ENCODE results near the gene PF4V1. TPM values are rescaled to one million over a fixed set of nuclear protein-coding genes. Genes with fewer than 3 reads are reported as not detected.

The PF4V1 gene
- total and polyA plus RNA-seq, 4 donors = 0.38 TPM; not detected in 3

GRCh38 chr4:73869130-73870055, 16.3 kb downstream of the PF4V1 start, which contains the start of gene CXCL1:
Gene CXCL1 (plus strand): TSS chr4:73869393. CDS start chr4:73869471, 78 bp downstream.
- H3K27me3 ChIP-seq (ENCODE audit: control insufficient read depth in 3 of 3, insufficient read depth in 3 of 3, low read length in 2 of 3) = peaks cover 0 to 11% (median 7%) of the 10 kb centered on the region in 3 donors
- ATAC-seq (ENCODE audit: insufficient read depth, low FRiP score) (peak; percentile 32), DNase-seq (peak; percentile 16 to 32 (median 31))
- H3K4me1 ChIP-seq (ENCODE audit: control insufficient read depth in 5 of 5, insufficient read depth in 5 of 5, low read length in 5 of 5) = peaks cover 0 to 16% (median 0%) of the 10 kb centered on the region in 5 donors
- peak within 1 kb of the TSS in 1 of 2 donors; percentile 68 for H3K27ac ChIP-seq (ENCODE audit: low read depth in 1 of 2, low read length in 1 of 2)
- H3K9me3 ChIP-seq (ENCODE audit: control insufficient read depth in 4 of 4, insufficient read depth in 3 of 4, low read length in 3 of 4) = no peaks in the 10 kb centered on the region
- peak within 1 kb of the TSS in 1 of 2 donors; percentile 41 for H3K9ac ChIP-seq (ENCODE audit: insufficient read depth in 1 of 2, low read length in 2 of 2)
- TF ChIP-seq CTCF (IDR thresholded peaks at IDR 0.05; ENCODE audit: control extremely low read depth, extremely low read depth) = no peak
- H3K4me3 ChIP-seq = peak within 1 kb of the TSS; percentile 55
- WGBS, 2 donors = 10% methylated on average over 57 to 61 of the region's 61 CpGs
- no peaks in the 10 kb centered on the region for H3K36me3 ChIP-seq (ENCODE audit: control insufficient read depth in 4 of 4, insufficient read depth in 4 of 4, low read length in 4 of 4)

GRCh38 chr4:73870260-73870659, 17.2 kb downstream of the PF4V1 start:
- H3K27ac ChIP-seq (ENCODE audit: low read depth in 1 of 2, low read length in 1 of 2) = no peak overlapping the region
- no peak for TF ChIP-seq CTCF (IDR thresholded peaks at IDR 0.05; ENCODE audit: control extremely low read depth, extremely low read depth)
- H3K9ac ChIP-seq (ENCODE audit: insufficient read depth in 1 of 2, low read length in 2 of 2) = no peak overlapping the region
- no peaks in the 10 kb centered on the region for H3K9me3 ChIP-seq (ENCODE audit: control insufficient read depth in 4 of 4, insufficient read depth in 3 of 4, low read length in 3 of 4)
- ATAC-seq (ENCODE audit: insufficient read depth, low FRiP score) = peak; percentile 48
- no peak for DNase-seq
- 48 to 63% methylated on average over 3 of the region's 3 CpGs for WGBS, 2 donors
- no peak overlapping the region for H3K4me3 ChIP-seq
- no peaks in the 10 kb centered on the region for H3K36me3 ChIP-seq (ENCODE audit: control insufficient read depth in 4 of 4, insufficient read depth in 4 of 4, low read length in 4 of 4)
- peaks cover 0 to 16% (median 0%) of the 10 kb centered on the region in 5 donors for H3K4me1 ChIP-seq (ENCODE audit: control insufficient read depth in 5 of 5, insufficient read depth in 5 of 5, low read length in 5 of 5)
- H3K27me3 ChIP-seq (ENCODE audit: control insufficient read depth in 3 of 3, insufficient read depth in 3 of 3, low read length in 2 of 3) = peaks cover 0 to 11% (median 7%) of the 10 kb centered on the region in 3 donors

GRCh38 chr4:73870768-73871167, 17.7 kb downstream of the PF4V1 start:
- peaks cover 0 to 11% (median 7%) of the 10 kb centered on the region in 3 donors for H3K27me3 ChIP-seq (ENCODE audit: control insufficient read depth in 3 of 3, insufficient read depth in 3 of 3, low read length in 2 of 3)
- DNase-seq = no peak
- H3K36me3 ChIP-seq (ENCODE audit: control insufficient read depth in 4 of 4, insufficient read depth in 4 of 4, low read length in 4 of 4) = no peaks in the 10 kb centered on the region
- H3K9me3 ChIP-seq (ENCODE audit: control insufficient read depth in 4 of 4, insufficient read depth in 3 of 4, low read length in 3 of 4) = no peaks in the 10 kb centered on the region
- no peak for ATAC-seq (ENCODE audit: insufficient read depth, low FRiP score)
- 56 to 89% methylated on average over 1 of the region's 1 CpG for WGBS, 2 donors
- H3K4me3 ChIP-seq = no peak overlapping the region
- peaks cover 0 to 16% (median 0%) of the 10 kb centered on the region in 5 donors for H3K4me1 ChIP-seq (ENCODE audit: control insufficient read depth in 5 of 5, insufficient read depth in 5 of 5, low read length in 5 of 5)
- no peak overlapping the region for H3K9ac ChIP-seq (ENCODE audit: insufficient read depth in 1 of 2, low read length in 2 of 2)
- H3K27ac ChIP-seq (ENCODE audit: low read depth in 1 of 2, low read length in 1 of 2) = no peak overlapping the region
- no peak for TF ChIP-seq CTCF (IDR thresholded peaks at IDR 0.05; ENCODE audit: control extremely low read depth, extremely low read depth)

All from lung (tissue), 12 donors.